Spleen (tissue), 11 donors: ENCODE results near the gene SLC37A2. TPM values are rescaled to one million over a fixed set of nuclear protein-coding genes. Genes with fewer than 3 reads are reported as not detected.
"Not testable (repeated sequence)": the region's sequence is repeated elsewhere in the genome, so short reads cannot be mapped to it uniquely, and the experiment has no call there.

ENCODE experiments used
- DNase-seq: peaks from one replicate; pipeline ENCODE4 v3.0.0-alpha.2; 2020
- H3K27ac ChIP-seq, 8 donors: fragments of 200-600 bp; sonication (generic) in 7 of 8; 1 replicate in 4 of 8; 2 replicates in 4 of 8; pipeline versions ENCODE4 v1.5.0 to v1.8.0; 2016 to 2021; ENCODE audit warnings: inconsistent platforms in 4 of 8, mild to moderate bottlenecking in 4 of 8, moderate library complexity in 1 of 8
- H3K27me3 ChIP-seq, 7 donors: fragments of 200-600 bp; sonication (generic) in 6 of 7; replicated peaks in 1 of 7; 1 replicate in 4 of 7; 2 replicates in 3 of 7; pipeline versions ENCODE4 v1.5.0 to v1.8.0; 2016 to 2021; ENCODE audit warnings: inconsistent platforms in 3 of 7, mild to moderate bottlenecking in 1 of 7
- H3K36me3 ChIP-seq, 6 donors: fragments of 200-600 bp; sonication (generic) in 5 of 6; 1 replicate in 4 of 6; 2 replicates in 2 of 6; pipeline versions ENCODE4 v1.5.0 to v1.8.0; 2016 to 2021; ENCODE audit warnings: inconsistent platforms in 2 of 6
- H3K4me1 ChIP-seq, 6 donors: fragments of 200-600 bp; sonication (generic) in 5 of 6; 1 replicate in 3 of 6; 2 replicates in 3 of 6; pipeline versions ENCODE4 v1.5.0 to v1.8.0; 2016 to 2021; ENCODE audit warnings: inconsistent platforms in 3 of 6
- H3K4me3 ChIP-seq, 8 donors: fragments of 200-600 bp; sonication (generic) in 7 of 8; 1 replicate in 4 of 8; 2 replicates in 4 of 8; pipeline versions ENCODE4 v1.5.0 to v1.8.0; 2016 to 2021; ENCODE audit warnings: inconsistent platforms in 4 of 8, mild to moderate bottlenecking in 4 of 8, moderate library complexity in 2 of 8
- H3K9me3 ChIP-seq, 8 donors: fragments of 200-600 bp; sonication (generic) in 7 of 8; 1 replicate in 4 of 8; 2 replicates in 4 of 8; pipeline versions ENCODE4 v1.5.0 to v1.8.0; 2016 to 2021; ENCODE audit warnings: inconsistent platforms in 4 of 8
- POLR2A ChIP-seq, 3 donors: fragments of 450-650 bp; IDR thresholded peaks; one replicate each; pipeline ENCODE4 v1.5.1; 2017; ENCODE audit warnings: antibody characterized with exemption in 3 of 3, mild to moderate bottlenecking in 1 of 3
- POLR2AphosphoS5 ChIP-seq, 3 donors: sonication (generic); formaldehyde crosslinking; IDR thresholded peaks; one replicate each; pipeline ENCODE4 v1.5.1; 2017; ENCODE audit warnings: antibody characterized with exemption in 3 of 3
- WGBS, 5 donors: extraction: QIAGEN DNeasy Blood & Tissue Kit in 3 of 5; methylation state at CpG; one replicate each; pipeline versions ENCODE4 v1.1.5 to v1.1.7; 2013 to 2018; 5-methylcytosine and 5-hydroxymethylcytosine counted together
- intact Hi-C: fragments of 100-400 bp; cut with DNase I; formaldehyde crosslinking; loops from one replicate; pipeline ENCODE4 v1.15.0; 2023; ENCODE audit warnings: low total_unique reads
- polyA plus RNA-seq, 3 donors: library from polyadenylated mRNA; stranded (reverse); fragments of 200-250 nt; gene quantifications; one replicate each; pipeline ENCODE4 v1.2.1, GENCODE V29; 2013
- total RNA-seq, 7 donors: library from RNA; depleted of rRNA in 3 of 7; stranded (reverse); fragments of >200 nt in 3 of 7; fragmentation: NEBNext Ultra II Directional in 4 of 7; extraction: Animal tissue kit (Norgen Biotek cat#: 25700) in 4 of 7; gene quantifications; one replicate each; pipeline versions ENCODE4 v1.1.0 to v1.2.1, GENCODE V29; 2016 to 2021
- TF ChIP-seq, protein P1 (sequence below), 11 experiments: fragments of 200-600 bp in 7 of 11; fragments of 450-650 bp in 4 of 11; sonication (generic) in 4 of 11; IDR thresholded peaks in 8 of 11; conservative IDR thresholded peaks in 3 of 11; 1 replicate in 7 of 11; 2 replicates in 4 of 11; pipeline versions ENCODE4 v1.4.0 to v1.8.0; 2016 to 2021; ENCODE audit warnings: antibody characterized with exemption in 11 of 11, inconsistent platforms in 4 of 11, mild to moderate bottlenecking in 1 of 11
- donor health status: healthy with polysubstance abuse.
- donor health status: DM: no; HTN: no; CAD: no; lungs with moderate emphysema.
- donor health status: DM: no; HTN: no; CAD: no.
- donor health status: Bipolar disorder and iron deficiency.
- donor health status: healthy.
- donor health status: DM: no; HTN: no; CAD: no.
- donor health status: DM: yes; HTN: yes; CAD: no.

Gene SLC37A2
- total and polyA plus RNA-seq, 10 donors, result 3.5 to 85.7 (median 48.2) TPM

DNA sequence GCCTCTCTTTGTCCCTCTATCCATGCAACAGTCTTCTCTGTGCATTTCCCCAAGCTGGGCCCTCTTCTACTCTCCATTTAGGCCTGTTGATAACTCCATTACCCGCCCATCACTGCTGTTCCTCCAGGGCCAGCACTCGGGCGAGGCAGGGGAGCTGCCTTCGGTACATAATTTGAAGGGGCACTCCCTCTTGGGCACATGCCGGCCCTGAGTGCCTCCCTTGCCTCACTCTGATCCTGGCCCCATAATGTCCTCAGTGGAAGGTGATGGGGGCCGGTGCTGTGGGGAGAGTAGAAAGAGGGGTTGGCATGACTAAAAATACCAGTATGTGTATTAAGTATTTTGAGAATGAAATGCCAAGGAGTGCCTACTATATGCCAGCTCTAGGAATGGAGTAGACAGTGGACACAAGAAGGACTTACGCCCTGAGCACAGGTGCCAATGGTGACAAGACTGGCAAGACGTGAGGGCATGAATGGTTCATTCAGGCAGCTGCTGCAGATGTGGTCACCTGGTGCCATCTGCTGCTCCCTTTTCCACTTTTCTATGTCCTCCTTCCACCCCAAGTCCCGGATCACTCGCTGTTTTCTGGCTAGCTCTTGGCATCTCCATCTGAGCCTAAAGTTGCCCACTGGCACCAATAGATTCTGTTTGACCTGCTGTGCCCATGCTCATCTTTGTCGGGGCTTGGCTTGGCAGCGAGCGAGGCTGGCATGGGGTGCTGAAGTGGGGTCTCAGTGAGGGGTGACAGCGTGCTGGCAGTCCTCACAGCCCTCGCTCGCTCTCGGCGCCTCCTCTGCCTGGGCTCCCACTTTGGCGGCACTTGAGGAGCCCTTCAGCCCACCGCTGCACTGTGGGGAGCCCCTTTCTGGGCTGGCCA is 25.7 kb downstream of the SLC37A2 start:
- TF ChIP-seq POLR2AphosphoS5 (IDR thresholded peaks at IDR 0.05) (no peak), POLR2A (IDR thresholded peaks at IDR 0.05) (no peak)
- TF ChIP-seq, protein P1, sequence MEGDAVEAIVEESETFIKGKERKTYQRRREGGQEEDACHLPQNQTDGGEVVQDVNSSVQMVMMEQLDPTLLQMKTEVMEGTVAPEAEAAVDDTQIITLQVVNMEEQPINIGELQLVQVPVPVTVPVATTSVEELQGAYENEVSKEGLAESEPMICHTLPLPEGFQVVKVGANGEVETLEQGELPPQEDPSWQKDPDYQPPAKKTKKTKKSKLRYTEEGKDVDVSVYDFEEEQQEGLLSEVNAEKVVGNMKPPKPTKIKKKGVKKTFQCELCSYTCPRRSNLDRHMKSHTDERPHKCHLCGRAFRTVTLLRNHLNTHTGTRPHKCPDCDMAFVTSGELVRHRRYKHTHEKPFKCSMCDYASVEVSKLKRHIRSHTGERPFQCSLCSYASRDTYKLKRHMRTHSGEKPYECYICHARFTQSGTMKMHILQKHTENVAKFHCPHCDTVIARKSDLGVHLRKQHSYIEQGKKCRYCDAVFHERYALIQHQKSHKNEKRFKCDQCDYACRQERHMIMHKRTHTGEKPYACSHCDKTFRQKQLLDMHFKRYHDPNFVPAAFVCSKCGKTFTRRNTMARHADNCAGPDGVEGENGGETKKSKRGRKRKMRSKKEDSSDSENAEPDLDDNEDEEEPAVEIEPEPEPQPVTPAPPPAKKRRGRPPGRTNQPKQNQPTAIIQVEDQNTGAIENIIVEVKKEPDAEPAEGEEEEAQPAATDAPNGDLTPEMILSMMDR (IDR thresholded peaks at IDR 0.05 in 8 of 11, conservative IDR thresholded peaks at IDR 0.05 in 3 of 11), result no peak
- intact Hi-C loops, result no loop called here
- Histone ChIP-seq H3K9me3 (no peaks in the 10 kb centered on the region), H3K4me1 (peaks cover 0 to 16% (median 10%) of the 10 kb centered on the region in 6 donors), H3K4me3 (no peak overlapping the region), H3K36me3 (peaks cover 0 to 58% (median 0%) of the 10 kb centered on the region in 6 donors), H3K27me3 (peaks cover 0 to 3% (median 0%) of the 10 kb centered on the region in 7 donors), H3K27ac (no peak overlapping the region)
- DNase-seq, result peak; percentile 57
- WGBS, 5 donors, result 83 to 94% (median 89%) methylated on average over 17 to 20 of the region's 20 CpGs

DNA sequence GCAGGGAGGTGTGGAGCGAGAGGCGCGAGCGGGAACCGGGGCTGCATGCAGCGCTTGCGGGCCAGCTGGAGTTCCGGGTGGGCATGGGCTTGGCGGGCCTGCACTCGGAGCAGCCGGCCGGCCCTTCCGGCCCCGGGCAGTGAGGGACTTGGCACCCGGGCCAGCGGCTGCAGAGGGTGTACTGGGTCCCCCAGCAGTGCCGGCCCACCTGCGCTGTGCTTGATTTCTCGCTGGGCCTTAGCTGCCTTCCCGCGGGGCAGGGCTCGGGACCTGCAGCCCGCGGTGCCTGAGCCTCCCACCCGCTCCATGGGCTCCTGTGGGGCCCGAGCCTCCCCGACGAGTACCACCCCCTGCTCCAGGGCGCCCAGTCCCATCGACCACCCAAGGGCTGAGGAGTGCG is 26.4 kb downstream of the SLC37A2 start:
- H3K27ac ChIP-seq, H3K9me3 ChIP-seq, H3K4me3 ChIP-seq, intact Hi-C loops, H3K27me3 ChIP-seq: not testable (repeated sequence)
- DNase-seq, result peak; percentile 75
- WGBS, 5 donors, result 92 to 100% (median 95%) methylated on average over 4 to 31 of the region's 31 CpGs
- Histone ChIP-seq H3K36me3 (peaks cover 0 to 58% (median 0%) of the 10 kb centered on the region in 6 donors), H3K4me1 (peaks cover 0 to 15% (median 10%) of the 10 kb centered on the region in 6 donors)

DNA sequence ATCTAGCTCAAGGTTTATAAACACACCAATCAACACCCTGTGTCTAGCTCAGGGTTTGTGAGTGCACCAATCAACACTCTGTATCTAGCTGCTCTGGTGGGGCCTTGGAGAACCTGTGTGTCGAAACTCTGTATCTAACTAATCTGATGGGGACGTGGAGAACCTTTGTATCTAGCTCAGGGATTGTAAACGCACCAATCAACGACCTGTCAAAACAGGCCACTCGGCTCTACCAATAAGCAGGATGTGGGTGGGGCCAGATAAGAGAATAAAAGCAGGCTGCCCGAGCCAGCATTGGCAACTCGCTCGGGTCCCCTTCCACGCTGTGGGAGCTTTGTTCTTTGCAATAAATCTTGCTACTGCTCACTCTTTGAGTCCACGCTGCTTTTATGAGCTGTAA is 27.0 kb downstream of the SLC37A2 start:
- not testable (repeated sequence) for H3K27me3 ChIP-seq, H3K4me3 ChIP-seq, DNase-seq, H3K9me3 ChIP-seq, H3K27ac ChIP-seq
- Histone ChIP-seq H3K4me1 (peaks cover 0 to 15% (median 10%) of the 10 kb centered on the region in 6 donors), H3K36me3 (peaks cover 0 to 58% (median 0%) of the 10 kb centered on the region in 6 donors)
- intact Hi-C loops, result loop anchor here (10.0 kb wide), 2 partner anchors 55 to 255 kb away; no protein-coding TSS in a partner anchor
- WGBS, 5 donors, result 71 to 86% (median 84%) methylated on average over 9 to 10 of the region's 10 CpGs

DNA sequence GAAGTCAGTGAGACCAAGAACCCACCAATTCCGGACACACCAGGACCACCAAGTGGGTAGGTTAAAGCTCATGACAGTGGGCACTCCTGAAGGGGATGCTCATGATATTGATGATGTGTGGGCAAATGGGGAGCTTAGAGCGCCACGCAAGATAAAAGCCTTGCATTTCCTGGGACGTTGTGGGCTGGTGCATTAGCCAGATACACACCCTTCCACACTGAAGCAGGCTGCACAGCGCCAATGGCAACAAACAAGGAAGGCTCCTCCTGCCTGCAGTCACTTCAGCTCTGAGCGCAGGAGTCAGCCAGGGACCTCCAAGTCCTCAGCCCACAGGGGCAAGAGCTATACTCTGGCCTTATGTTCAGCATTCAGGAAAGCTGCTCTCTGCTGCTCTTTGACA is 27.7 kb downstream of the SLC37A2 start:
- no peak overlapping the region for H3K4me3 ChIP-seq
- peak overlapping the region in 1 of 8 donors; percentile 21 for H3K27ac ChIP-seq
- peaks cover 0 to 15% (median 10%) of the 10 kb centered on the region in 6 donors for H3K4me1 ChIP-seq
- WGBS, 5 donors, result 83 to 89% (median 85%) methylated on average over 6 of the region's 6 CpGs
- H3K36me3 ChIP-seq, result peaks cover 0 to 58% (median under 1%) of the 10 kb centered on the region in 6 donors
- intact Hi-C loops, result loop anchor here (10.0 kb wide), 2 partner anchors 54 to 254 kb away; no protein-coding TSS in a partner anchor
- H3K27me3 ChIP-seq, result no peaks in the 10 kb centered on the region
- H3K9me3 ChIP-seq, result no peaks in the 10 kb centered on the region
- TF ChIP-seq POLR2A (IDR thresholded peaks at IDR 0.05) (no peak), POLR2AphosphoS5 (IDR thresholded peaks at IDR 0.05) (no peak)
- TF ChIP-seq, protein P1 (IDR thresholded peaks at IDR 0.05 in 8 of 11, conservative IDR thresholded peaks at IDR 0.05 in 3 of 11), result no peak
- DNase-seq, result peak; percentile 64

DNA sequence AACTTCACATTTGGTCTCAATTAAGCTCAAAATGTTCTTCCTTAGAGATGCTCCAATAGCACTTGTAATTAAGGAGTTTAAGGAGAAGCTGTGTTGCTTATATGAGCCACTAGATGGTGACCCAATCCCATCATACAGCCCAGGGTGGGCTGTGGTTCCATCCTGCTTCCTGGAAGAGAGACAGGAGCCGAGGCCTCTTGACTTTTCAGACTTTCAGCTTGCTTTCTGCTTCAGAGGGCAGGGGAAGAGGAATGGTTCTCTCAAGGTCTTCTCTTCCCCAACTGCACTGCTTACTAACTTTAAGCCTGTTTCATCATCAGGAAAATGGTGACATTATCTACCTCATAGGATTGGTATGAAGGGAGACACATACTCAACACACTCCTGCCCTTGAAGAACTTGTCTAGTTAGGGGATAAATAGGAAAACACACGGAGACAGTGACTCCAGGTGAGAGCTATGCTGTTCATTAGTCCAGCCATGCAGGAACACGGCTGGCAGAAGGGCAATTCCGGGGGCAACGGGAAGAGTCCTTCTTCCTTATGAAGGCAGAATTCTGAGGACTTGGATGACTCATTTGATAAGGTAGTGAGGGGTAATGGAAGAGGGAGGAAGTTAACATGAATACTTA is 28.3 kb downstream of the SLC37A2 start:
- DNase-seq, result peak; percentile 41
- Histone ChIP-seq H3K27ac (peak overlapping the region in 3 of 8 donors; percentile 21 to 45 (median 26)), H3K27me3 (no peaks in the 10 kb centered on the region), H3K4me1 (peaks cover 0 to 15% (median 10%) of the 10 kb centered on the region in 6 donors), H3K9me3 (no peaks in the 10 kb centered on the region), H3K4me3 (no peak overlapping the region), H3K36me3 (peaks cover 0 to 60% (median 3%) of the 10 kb centered on the region in 6 donors)
- TF ChIP-seq POLR2A (IDR thresholded peaks at IDR 0.05) (no peak), POLR2AphosphoS5 (IDR thresholded peaks at IDR 0.05) (peak in 1 of 3 donors; percentile 3)
- TF ChIP-seq, protein P1 (IDR thresholded peaks at IDR 0.05 in 8 of 11, conservative IDR thresholded peaks at IDR 0.05 in 3 of 11), result peak; percentile 27 to 77 (median 59)
- intact Hi-C loops, result loop anchor here (10.0 kb wide), 2 partner anchors 53 to 253 kb away; no protein-coding TSS in a partner anchor
- 49 to 60% (median 57%) methylated on average over 5 of the region's 5 CpGs for WGBS, 5 donors
